ENCODE results near the gene CPXM1.

Gene CPXM1

DNA sequence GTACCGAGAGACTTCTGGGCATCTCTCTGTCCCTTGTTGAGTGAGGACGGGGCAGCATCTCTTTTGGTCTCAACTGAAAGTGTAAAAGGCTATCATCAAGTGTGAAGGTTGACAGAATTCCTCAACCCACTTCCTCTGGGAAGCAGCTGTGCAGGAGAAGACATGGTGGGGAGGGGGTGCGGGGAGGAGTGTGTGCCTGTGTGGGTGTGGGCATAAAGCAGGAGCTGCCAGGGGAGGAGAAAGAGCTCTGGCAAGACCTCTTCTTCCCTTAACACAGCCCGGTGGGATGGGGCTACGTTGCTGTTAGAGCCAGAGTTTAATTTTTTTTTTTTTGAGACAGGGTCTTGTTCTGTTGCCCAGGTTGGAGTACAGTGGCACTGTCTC is 31.8 kb downstream of the CPXM1 start:
- DNase-seq (ENCODE audit: low spot score), result no peak

GRCh38 chr20:2767768-2768631 is 32.4 kb downstream of the CPXM1 start:
- FAIRE-seq (no peak), DNase-seq (ENCODE audit: low spot score) (no peak)

More for the DNA sequence above, 31.8 kb downstream of the CPXM1 start:
- no peak for FAIRE-seq

DNA sequence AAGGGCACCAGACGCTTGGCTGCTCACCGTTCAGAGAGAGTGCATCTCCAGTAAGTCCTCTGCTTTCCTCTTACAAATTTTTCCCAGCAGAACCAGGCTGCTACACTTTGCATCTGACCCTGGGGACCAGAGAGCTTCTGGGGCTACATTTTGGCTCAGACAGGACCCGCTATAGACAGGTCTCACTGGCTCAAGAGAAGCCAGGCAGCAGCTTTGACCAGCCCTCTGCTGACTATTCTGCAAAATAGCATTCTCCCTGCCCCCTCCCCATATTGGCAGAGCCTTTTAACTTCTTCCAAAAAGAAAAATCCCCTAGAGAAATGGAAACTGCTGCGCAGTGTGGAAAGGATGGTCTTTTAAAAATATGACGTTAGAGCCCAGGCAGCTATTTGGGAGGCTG is 37.2 kb downstream of the CPXM1 start:
- DNase-seq (ENCODE audit: low spot score) (no peak), FAIRE-seq (no peak)

DNA sequence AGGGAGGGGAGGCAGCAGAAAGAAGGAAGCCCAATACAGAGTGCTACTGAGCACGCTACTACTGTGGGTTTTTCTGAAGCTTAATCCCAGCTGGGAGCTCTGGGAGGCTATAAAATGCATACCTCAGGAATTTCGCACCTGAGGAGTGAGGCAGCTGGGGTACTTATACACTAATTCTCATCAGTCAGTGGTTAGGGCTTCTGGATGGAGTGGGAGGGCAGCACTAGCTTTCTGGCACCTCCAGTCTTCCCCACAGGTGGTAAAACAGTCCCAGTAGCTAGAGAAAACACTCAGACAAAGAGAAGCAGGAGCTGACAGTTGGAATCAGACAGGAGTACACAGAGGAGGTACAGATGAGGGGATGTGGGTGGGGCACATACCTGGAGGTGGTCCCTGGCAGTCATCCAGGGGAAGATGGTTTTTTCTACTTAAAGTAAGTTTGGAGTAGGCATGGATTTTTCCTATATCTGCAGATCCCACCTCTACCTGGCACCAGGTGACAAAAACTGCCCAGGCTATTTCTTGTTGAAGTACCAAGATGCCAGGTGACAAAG is 37.8 kb downstream of the CPXM1 start:
- no peak for FAIRE-seq

GRCh38 chr20:2761885-2762284 is 38.5 kb downstream of the CPXM1 start:
- FAIRE-seq (no peak), DNase-seq (ENCODE audit: low spot score) (no peak)

More for the DNA sequence above, 37.8 kb downstream of the CPXM1 start:
- DNase-seq (ENCODE audit: low spot score), result no peak

DNA sequence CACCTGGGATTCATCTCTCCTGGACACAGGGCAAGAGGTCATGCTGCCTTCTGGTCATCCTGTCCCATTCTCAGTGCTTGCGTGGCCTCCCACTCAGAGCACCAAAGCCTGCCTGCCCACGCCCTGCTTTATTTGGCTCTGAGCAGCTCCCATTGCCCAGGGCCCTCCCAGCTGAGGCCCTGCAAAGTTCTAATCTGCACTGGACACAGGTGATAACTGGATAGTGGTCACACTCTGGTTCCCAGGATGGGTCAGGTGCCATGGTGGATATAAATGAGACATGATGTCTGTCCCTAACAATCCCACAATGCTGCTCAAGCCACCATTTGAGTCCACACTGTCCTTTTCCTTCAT is 39.5 kb downstream of the CPXM1 start:
- FAIRE-seq, result no peak

GRCh38 chr20:2760297-2760951 is 40.0 kb downstream of the CPXM1 start:
- DNase-seq (ENCODE audit: low spot score) (no peak), FAIRE-seq (no peak)

More for the DNA sequence above, 39.5 kb downstream of the CPXM1 start:
- no peak for DNase-seq (ENCODE audit: low spot score)

- FAIRE-seq (no peak), DNase-seq (ENCODE audit: low spot score) (no peak)
These were observed 40.7 kb downstream of the CPXM1 start for GRCh38 chr20:2759603-2760296.

GRCh38 chr20:2759143-2759542 is 41.3 kb downstream of the CPXM1 start:
- DNase-seq (ENCODE audit: low spot score) (no peak), FAIRE-seq (no peak)

GRCh38 chr20:2757969-2758368 is 42.5 kb downstream of the CPXM1 start:
- DNase-seq (ENCODE audit: low spot score), result no peak
- no peak for FAIRE-seq

DNA sequence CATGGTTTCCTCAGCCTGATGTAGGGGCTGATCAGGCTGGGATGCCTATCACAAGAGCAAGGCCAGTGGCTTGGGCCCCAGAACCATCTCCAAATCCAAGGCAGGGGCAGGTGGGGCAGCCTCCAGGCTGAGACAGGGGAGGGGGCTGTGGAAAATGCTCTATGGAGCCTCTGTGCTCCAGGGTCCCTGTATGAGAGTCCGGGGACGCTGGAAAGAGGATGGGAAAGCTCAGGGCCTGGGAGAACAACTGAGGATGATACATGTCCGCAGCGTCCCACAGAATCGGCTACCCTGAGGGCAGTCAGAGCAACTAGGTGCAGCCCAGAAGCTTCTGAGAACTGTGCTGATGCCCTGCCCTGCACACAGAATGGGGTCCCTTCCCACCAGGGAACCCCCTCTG is 43.4 kb downstream of the CPXM1 start:
- no peak for DNase-seq (ENCODE audit: low spot score)
- no peak for FAIRE-seq

GRCh38 chr20:2756056-2756611 is 44.3 kb downstream of the CPXM1 start:
- DNase-seq (ENCODE audit: low spot score) (no peak), FAIRE-seq (no peak)

GRCh38 chr20:2755451-2756055 is 44.9 kb downstream of the CPXM1 start:
- FAIRE-seq (no peak), DNase-seq (ENCODE audit: low spot score) (no peak)

- FAIRE-seq (no peak), DNase-seq (ENCODE audit: low spot score) (no peak)
These were observed 46.0 kb downstream of the CPXM1 start for GRCh38 chr20:2754424-2754823.

- DNase-seq (ENCODE audit: low spot score) (no peak), FAIRE-seq (no peak)
These were observed 46.9 kb downstream of the CPXM1 start for GRCh38 chr20:2753461-2754040.

GRCh38 chr20:2752567-2753460 is 47.6 kb downstream of the CPXM1 start:
- DNase-seq (ENCODE audit: low spot score) (no peak), FAIRE-seq (no peak)

DNA sequence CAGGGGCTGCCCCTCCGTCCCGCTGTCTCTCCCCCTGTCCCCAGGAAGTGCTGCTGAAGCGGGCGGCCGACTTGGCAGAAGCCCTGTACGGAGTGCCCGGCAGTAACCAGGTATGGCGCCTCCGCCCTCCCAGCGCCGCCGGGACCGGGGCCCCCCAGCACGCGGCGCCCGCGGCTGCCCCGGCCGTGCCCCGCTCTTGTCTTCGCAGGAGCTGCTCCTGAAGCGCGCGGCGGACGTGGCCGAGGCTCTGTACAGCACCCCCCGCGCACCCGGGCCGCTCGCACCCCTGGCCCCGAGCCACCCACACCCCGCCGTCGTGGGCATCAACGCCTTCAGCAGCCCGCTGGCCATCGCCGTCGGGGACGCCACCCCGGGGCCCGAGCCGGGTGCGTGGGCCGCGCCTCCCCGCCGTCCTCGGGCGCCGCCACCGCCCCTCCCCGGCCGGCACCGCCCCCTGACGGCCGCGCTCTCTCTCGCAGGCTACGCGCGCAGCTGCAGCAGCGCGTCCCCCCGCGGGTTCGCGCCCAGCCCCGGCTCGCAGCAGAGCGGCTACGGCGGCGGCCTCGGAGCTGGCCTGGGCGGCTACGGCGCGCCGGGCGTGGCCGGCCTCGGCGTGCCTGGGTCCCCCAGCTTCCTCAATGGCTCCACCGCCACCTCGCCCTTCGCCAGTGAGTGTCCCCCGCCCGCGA is 48.4 kb downstream of the CPXM1 start:
- DNase-seq (ENCODE audit: low spot score), result no peak
- no peak for FAIRE-seq

GRCh38 chr20:2751347-2751877 is 49.0 kb downstream of the CPXM1 start:
- DNase-seq (ENCODE audit: low spot score) (no peak), FAIRE-seq (no peak)
